Prostate gland (tissue), 2 donors: ENCODE results near the gene FLVCR2.
A peak's percentile ranks its signal among the peaks of the same experiment; 100 is the strongest.

Experiments used
- POLR2A ChIP-seq: fragments of 450-650 bp; IDR thresholded peaks from one replicate; pipeline ENCODE4 v1.6.1; 2016; ENCODE audit warnings: antibody characterized with exemption, mild to moderate bottlenecking
- POLR2AphosphoS5 ChIP-seq: sonication (generic); formaldehyde crosslinking; IDR thresholded peaks from one replicate; pipeline ENCODE4 v1.6.1; 2017; ENCODE audit warnings: antibody characterized with exemption
- TF ChIP-seq, protein P1 (sequence below), 4 experiments: fragments of 200-600 bp in 2 of 4; fragments of 450-650 bp in 2 of 4; sonication (generic) in 2 of 4; IDR thresholded peaks; 1 replicate in 3 of 4; 2 replicates in 1 of 4; pipeline ENCODE4 v1.5.1; 2016 to 2019; ENCODE audit warnings: antibody characterized with exemption in 4 of 4, mild to moderate bottlenecking in 2 of 4, moderate library complexity in 2 of 4

DNA sequence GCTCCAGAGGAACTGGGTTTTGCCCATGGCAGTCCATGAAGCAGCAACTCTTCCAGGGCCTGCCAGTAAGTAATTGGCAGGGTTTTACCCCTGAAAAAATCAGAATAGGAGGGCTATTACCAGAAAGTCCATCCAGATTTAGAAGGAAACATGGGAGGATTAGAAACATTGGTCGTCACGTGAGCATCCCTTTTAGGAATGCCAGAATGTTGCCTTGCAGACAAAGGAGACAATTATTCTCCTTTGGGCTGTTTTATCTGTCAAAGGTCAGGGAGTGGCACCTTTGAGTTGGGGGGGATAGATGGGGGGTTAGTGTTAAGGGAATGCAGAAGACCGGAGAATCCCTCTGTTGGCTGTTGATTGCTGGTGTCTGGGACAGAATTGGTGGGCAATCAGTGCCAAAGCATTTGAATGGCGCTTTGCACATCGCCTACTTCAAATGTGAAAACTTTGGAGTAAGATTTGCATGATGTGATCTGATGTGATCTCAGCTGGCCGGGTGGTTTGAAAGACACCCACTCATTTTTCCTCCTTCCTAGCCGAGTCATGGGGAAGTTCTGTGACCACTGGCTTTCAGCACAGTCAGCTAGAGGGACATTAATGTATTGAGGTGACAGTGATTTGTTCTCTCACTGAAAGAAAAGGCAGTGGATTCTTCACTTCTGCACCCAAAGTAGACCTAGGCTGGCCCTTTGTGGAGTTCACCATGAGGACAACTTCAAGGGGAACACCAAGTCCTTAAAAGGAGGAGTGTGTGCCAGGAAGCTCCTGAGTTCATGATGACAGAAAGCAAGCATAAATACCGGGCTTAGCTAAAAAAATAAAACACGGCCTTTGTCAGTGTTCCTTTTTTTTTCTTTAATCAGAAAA, 31.4 kb downstream of the FLVCR2 start:
- TF ChIP-seq POLR2A = no peak
- TF ChIP-seq, protein P1, sequence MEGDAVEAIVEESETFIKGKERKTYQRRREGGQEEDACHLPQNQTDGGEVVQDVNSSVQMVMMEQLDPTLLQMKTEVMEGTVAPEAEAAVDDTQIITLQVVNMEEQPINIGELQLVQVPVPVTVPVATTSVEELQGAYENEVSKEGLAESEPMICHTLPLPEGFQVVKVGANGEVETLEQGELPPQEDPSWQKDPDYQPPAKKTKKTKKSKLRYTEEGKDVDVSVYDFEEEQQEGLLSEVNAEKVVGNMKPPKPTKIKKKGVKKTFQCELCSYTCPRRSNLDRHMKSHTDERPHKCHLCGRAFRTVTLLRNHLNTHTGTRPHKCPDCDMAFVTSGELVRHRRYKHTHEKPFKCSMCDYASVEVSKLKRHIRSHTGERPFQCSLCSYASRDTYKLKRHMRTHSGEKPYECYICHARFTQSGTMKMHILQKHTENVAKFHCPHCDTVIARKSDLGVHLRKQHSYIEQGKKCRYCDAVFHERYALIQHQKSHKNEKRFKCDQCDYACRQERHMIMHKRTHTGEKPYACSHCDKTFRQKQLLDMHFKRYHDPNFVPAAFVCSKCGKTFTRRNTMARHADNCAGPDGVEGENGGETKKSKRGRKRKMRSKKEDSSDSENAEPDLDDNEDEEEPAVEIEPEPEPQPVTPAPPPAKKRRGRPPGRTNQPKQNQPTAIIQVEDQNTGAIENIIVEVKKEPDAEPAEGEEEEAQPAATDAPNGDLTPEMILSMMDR (IDR thresholded peaks at IDR 0.05) = no peak
- TF ChIP-seq POLR2AphosphoS5 = peak; percentile 27
